Stimulated activated CD8-positive, alpha-beta memory T cell treated with anti-CD3 and anti-CD28 coated beads, Interleukin-4, amount 100 ng/mL, for 24 hours (primary cell): ENCODE measurements around the gene CSNK1G2.

Source experiments
- DNase-seq: peaks from one replicate; pipeline ENCODE4 v3.0.0-alpha.2; 2020; ENCODE audit warnings: low read depth

CSNK1G2 gene

GRCh38 chr19:1941146-1942077 is at the start of gene CSNK1G2:
Gene CSNK1G2 (plus strand): TSS chr19:1941172. CDS start chr19:1969773, 28,601 bp downstream.
- DNase-seq = no peak

GRCh38 chr19:1893791-1894190 is 47.2 kb upstream of the CSNK1G2 start:
- DNase-seq = no peak

DNA sequence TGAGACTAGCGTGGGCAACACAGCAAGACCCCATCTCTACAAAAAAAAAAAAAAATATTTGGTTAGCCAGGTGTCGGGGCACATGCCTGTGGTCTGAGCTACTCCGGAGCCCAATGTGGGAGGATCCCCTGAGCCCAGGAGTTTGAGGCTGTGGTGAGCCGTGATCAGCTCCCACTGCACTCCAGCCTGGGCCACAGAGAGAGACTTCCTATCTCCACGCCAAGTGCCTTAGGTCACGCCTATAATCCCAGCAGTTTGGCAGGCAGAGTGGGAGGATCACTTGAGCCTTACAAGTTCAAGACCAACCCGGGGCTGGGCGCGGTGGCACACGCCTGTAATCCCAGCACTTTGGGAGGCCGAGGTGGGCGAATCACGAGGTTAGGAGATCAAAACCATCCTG is 44.5 kb upstream of the CSNK1G2 start:
- no peak for DNase-seq

GRCh38 chr19:1901940-1902404 is 39.0 kb upstream of the CSNK1G2 start:
- no peak for DNase-seq

- no peak for DNase-seq
Observed at GRCh38 chr19:1902923-1903322, 38.0 kb upstream of the CSNK1G2 start.

DNA sequence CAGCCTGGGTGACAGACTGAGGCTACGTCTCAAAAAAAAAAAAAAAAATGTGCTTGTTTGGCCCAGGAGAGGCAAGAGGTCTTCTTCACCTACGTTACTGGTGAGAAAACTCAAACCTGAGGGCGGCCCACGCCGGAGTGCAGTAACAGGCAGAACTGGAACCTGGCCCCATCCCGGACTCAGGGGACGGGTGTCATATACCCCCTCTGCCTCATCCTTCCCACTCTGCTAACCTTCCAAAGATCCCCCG is 36.2 kb upstream of the CSNK1G2 start:
- DNase-seq = no peak

DNA sequence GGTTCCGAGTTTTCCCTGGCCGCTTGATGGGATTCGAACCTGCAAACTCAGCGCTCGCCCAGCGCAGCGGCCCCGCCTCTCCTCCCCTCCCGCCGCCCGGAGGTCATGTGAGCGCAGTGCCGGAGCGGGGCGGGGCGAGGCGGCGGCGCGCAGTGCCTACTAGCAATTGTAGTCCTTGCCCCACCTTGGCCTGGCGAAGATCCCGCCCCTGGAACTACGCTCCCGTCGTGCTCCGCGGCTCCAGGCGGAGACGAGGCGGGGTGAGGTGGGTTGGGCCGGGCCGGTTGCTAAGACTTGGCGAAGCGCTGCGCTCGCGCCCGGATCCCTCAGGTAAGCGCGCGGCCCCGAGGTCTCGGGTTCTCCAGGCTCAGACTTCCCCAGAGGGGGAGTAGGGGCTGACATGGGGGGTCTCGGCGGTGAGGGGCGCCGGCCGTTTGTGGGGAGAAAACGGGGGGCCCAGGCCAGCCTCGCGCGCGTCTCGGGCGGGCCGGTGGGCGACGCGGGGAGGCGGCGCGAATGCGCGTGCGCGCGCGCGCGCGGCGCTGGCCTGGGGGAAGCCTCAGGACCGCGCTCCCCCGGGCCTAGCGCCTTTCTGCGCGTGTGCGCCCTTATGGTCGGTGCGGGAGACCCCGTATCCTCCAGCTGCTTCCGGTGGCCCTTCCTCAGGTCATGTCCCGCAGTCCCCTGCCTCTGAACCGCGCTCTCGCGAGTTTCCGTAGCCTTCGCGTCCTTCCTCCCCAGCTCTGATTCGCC is 35.7 kb upstream of the CSNK1G2 start, which contains the start of the genes ADAT3 and SCAMP4:
ADAT3 (plus strand) TSS at position 290 of the 753 bp plus-strand sequence. CDS start 6,649 bp downstream, outside the sequence.
SCAMP4 (plus strand) TSS at position 290 of the 753 bp plus-strand sequence. CDS start 9,621 bp downstream, outside the sequence.
- peak; percentile 98 for DNase-seq

DNA sequence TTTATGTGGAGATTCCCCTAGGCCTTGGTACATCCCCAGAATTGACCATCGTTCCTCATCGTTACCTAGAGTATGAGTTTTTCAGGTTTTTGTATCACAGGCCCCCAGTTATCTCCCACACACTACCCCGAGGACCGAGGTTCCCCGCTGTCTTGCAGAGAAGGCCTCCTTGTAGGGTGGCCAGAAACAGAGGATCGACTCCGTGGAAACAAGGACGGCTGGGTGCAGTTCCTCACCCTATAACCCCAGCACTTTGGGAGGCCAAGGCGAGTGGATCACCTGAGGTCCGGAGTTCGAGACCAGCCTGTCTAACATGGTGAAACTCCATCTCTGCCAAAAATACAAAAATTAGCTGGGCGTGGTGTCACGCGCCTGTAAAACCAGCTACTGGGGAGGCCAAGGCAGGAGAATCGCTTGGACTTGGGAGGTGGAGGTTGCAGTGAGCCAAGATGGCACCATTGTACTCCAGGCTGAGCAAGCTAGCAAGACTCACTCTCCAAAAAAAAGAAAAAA is 35.1 kb upstream of the CSNK1G2 start:
- no peak for DNase-seq

DNA sequence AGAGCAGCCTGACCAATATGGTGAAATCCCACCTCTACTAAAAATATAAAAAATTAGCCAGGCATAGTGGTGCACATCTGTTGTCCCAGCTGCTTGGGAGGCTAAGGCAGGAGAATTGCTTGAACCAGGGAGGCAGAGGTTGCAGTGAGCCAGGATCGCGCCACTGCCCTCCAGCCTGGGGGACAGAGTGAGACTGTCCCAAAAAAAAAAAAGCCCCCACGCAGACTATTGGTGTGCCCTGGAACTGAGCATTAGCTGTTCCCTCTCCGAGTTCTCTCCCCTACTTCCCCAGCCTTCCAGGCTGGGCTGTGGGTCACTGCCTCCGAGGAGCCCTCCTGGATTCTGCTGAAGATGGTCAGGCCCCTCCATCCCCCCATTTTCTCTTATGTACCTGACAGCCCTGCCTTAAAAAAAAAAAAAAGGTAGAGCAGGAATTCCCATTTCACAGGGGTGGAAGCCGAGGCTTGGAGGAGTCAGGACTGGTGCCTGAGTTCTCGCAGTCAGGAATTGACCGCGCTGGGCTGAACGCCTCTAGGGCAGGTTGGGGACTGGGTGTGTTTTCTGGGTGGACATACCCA is 33.9 kb upstream of the CSNK1G2 start:
- no peak for DNase-seq

GRCh38 chr19:1907563-1908363 is 33.2 kb upstream of the CSNK1G2 start:
- no peak for DNase-seq

GRCh38 chr19:1908364-1908678 is 32.7 kb upstream of the CSNK1G2 start:
- no peak for DNase-seq

DNA sequence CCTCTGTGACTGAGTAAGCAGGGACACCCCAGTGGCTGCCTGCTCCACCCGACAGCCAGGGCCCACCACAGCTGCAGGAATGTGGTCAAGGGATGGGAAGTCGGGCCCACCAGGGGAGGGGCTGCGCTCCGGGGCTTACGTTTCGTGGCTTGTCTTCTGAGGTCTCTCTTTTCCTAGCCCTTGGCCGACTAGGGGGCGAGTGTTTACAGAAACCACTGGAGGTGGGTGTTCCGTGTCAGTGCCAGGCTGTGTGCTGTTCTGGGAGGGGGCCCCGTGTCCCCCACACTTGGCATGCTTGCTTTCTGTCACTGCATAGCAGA is 31.3 kb upstream of the CSNK1G2 start:
- DNase-seq = no peak

- no peak for DNase-seq
Observed at GRCh38 chr19:1910177-1910576, 30.8 kb upstream of the CSNK1G2 start.

GRCh38 chr19:1911098-1911497 is 29.9 kb upstream of the CSNK1G2 start:
- DNase-seq = no peak

- no peak for DNase-seq
Observed at GRCh38 chr19:1911995-1912394, 29.0 kb upstream of the CSNK1G2 start.

DNA sequence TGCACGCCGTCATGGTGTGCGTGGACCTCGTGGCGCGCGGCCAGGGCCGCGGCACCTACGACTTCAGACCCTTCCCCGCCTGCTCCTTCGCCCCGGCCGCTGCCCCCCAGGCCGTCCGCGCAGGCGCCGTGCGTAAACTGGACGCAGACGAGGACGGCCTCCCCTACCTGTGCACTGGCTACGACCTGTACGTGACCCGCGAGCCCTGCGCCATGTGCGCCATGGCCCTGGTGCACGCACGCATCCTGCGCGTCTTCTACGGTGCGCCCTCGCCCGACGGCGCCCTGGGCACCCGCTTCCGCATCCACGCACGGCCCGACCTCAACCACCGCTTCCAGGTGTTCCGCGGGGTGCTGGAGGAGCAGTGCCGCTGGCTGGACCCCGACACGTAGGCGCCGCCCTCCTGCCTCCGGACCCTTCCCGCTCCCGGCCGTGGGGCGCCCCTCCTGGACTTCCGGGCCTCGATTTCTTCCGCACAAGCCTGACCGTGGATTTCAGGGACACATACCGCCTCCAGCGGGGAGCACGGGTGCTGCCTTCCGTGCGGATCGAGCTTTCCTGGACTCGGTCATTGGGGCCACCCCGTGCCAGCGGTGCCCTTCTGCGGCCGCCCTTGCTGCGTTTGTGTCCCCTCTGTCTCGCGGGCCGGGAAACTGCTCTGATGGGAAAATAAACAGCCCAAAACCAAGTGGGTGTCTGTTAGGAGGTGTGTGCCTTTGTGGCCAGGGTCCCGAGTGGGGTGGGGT is 28.0 kb upstream of the CSNK1G2 start:
- no peak for DNase-seq

GRCh38 chr19:1913781-1914577 is 27.0 kb upstream of the CSNK1G2 start:
- no peak for DNase-seq

GRCh38 chr19:1914826-1915341 is 26.1 kb upstream of the CSNK1G2 start:
- DNase-seq = no peak

DNA sequence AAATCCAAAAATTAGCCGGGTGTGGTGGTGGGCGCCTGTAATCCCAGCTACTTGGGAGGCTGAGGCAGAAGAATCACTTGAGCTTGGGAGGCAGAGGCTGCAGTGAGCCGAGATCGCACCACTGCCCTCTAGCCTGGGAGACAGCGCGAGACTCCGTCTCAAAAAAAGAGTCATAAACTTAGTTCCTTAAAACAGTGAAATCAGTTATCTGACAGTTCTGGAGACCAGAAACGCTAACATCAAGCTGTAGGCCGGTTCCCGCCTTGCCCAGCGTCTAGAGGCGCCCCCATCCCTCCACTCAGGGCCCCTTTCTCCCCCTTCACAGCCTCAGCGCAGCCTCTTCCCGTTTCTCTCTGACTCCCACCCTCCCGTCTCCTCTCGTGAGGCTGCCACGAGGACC is 23.8 kb upstream of the CSNK1G2 start:
- no peak for DNase-seq

- no peak for DNase-seq
Observed at GRCh38 chr19:1917926-1918325, 23.0 kb upstream of the CSNK1G2 start.
